ENCODE results near the gene TSPO2. TPM values are rescaled to one million over a fixed set of nuclear protein-coding genes. Genes with fewer than 3 reads are reported as not detected.

The TSPO2 gene
- total RNA-seq, 1 donor: not detected

GRCh38 chr6:41047745-41048732 lies 5.8 kb downstream of the TSPO2 start:
- DNase-seq (ENCODE audit: low read depth in 2 of 3, low spot score in 2 of 3): no peak

DNA sequence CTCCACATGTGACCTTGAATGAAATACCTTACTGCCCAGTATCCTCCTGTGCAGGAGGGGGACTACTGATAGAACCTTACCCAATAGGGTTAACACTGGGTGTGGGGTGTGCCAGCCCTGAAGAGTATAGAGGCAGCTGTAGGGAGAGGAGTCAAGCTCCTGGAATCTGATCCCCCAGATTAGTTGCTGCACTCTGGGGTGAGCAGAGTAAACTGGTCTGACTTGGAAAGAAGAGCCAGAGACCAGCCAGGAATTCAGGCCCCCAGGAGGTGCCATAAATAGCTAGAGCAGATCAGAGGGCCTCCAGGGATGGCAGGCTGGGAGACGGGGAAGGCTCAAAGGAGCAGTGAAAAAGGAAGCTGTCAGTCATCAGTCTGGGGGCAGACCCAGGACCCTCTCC lies 7.3 kb downstream of the TSPO2 start:
- DNase-seq (ENCODE audit: low read depth in 2 of 3, low spot score in 2 of 3): no peak

DNA sequence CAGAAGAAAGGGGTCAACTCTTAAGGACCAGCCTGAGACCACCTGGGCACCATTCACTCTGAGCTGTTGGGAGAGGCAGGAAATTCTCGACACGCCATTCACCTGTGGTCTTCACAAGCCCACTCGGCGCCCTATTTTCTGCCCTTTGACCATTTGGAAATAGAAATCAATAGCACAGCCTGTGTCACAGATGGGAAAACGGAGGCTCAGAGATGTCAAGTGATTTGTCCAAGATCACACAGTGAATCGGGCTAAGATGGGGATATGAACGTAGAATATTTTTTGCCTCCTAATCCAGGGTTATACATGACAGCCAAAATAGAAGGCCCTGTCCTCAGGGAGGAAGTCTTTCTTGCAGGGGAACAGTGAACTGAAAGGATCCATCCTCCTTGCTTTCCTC lies 7.7 kb downstream of the TSPO2 start:
- DNase-seq (ENCODE audit: low read depth in 2 of 3, low spot score in 2 of 3): no peak

DNA sequence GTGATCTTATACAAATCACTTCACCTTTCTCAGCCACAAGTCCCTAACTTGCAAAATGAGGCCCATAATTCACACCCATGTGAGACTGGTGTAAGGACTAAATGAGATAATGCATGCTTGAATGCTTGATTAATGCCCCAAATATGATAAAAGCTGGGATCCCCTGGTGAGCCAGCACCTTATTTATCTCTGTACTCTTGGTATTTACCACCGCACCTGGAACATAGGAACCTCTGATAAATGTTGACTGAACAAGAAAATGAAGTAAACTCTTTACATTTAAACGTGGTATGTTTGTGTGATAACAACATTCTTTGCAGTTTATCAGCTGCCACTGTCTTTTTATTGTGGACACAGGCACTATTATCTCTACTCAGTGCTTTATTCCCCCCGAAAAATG lies 8.3 kb downstream of the TSPO2 start:
- no peak for DNase-seq (ENCODE audit: low read depth in 2 of 3, low spot score in 2 of 3)

DNA sequence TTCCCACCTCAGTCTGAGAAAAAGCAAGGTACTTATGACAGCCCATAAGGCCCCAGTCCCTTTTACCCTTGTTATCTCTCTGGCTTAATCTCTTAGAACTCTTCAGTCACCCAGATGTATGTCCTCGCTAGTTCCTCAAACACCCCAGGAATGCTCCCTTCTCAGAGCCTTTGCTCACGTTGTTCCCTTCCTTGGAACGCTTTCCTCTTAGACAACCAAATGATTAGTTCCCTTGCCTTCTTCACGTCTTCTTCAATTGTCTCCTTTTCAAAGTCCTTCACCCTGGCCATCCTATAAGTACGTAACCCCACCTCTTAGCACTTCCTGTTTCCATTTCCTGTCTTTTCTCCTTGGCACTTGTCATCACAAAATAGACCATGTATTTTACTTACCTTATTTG lies 9.6 kb downstream of the TSPO2 start:
- DNase-seq (ENCODE audit: low read depth in 2 of 3, low spot score in 2 of 3): peak in 1 of 3 donors; percentile 45

- DNase-seq (ENCODE audit: low read depth in 2 of 3, low spot score in 2 of 3): no peak
These were observed 10.8 kb downstream of the TSPO2 start, which contains the start of gene APOBEC2 for GRCh38 chr6:41053041-41053440. Gene APOBEC2 (plus strand): TSS chr6:41053202. CDS start chr6:41053348, 146 bp downstream.

DNA sequence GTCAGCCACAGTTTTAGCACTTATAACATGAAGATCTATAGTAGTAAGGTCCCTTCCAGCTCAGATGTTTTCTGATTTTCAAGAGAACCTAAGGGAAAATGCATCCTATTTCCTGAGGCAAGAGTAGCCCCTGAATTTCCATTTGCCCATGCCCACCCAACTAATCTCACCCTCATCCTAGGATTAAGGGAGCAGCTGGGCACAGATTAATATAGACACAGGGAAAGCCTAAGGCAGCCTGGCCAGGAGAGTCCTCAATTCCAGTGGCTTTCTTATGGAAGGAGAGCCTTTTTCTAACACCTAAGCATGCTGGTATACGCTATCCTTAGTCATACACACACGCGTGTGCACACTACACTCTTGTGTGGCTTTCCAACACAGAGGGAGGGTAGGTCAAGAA lies 12.2 kb downstream of the TSPO2 start:
- no peak for DNase-seq (ENCODE audit: low read depth in 2 of 3, low spot score in 2 of 3)

GRCh38 chr6:41055149-41055548 lies 12.9 kb downstream of the TSPO2 start:
- no peak for DNase-seq (ENCODE audit: low read depth in 2 of 3, low spot score in 2 of 3)

- no peak for DNase-seq (ENCODE audit: low read depth in 2 of 3, low spot score in 2 of 3)
These were observed 14.7 kb downstream of the TSPO2 start for GRCh38 chr6:41056768-41057490.

GRCh38 chr6:41058783-41059181 lies 16.5 kb downstream of the TSPO2 start:
- no peak for DNase-seq (ENCODE audit: low read depth in 2 of 3, low spot score in 2 of 3)

GRCh38 chr6:41059556-41059955 lies 17.3 kb downstream of the TSPO2 start:
- no peak for DNase-seq (ENCODE audit: low read depth in 2 of 3, low spot score in 2 of 3)

GRCh38 chr6:41061196-41061726 lies 19.0 kb downstream of the TSPO2 start:
- DNase-seq (ENCODE audit: low read depth in 2 of 3, low spot score in 2 of 3): no peak

DNA sequence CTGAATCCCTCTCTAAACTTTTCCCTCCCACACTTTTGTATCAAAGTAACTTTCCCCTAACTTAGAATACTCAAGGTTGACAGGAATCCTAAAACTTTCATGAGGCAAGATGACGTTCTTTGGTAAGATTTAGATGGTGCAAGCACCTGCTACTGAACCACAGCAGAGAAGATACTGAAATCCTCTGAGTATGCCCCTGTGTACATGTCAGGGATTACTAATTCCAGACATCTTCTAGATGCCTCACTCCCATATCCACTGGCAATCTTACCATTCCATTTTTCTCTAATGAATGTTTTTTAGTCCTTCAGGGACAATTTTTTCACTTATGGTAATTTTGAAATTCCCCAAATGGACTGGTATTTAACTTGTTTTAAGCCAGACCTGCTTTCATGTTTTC lies 19.8 kb downstream of the TSPO2 start:
- DNase-seq (ENCODE audit: low read depth in 2 of 3, low spot score in 2 of 3): no peak

- DNase-seq (ENCODE audit: low read depth in 2 of 3, low spot score in 2 of 3): no peak
These were observed 21.6 kb downstream of the TSPO2 start for GRCh38 chr6:41063884-41064285.

- DNase-seq (ENCODE audit: low read depth in 2 of 3, low spot score in 2 of 3): no peak
These were observed 22.6 kb downstream of the TSPO2 start for GRCh38 chr6:41064841-41065240.

- DNase-seq (ENCODE audit: low read depth in 2 of 3, low spot score in 2 of 3): no peak
These were observed 23.3 kb downstream of the TSPO2 start for GRCh38 chr6:41065550-41066026.

GRCh38 chr6:41066867-41067304 lies 24.6 kb downstream of the TSPO2 start:
- DNase-seq (ENCODE audit: low read depth in 2 of 3, low spot score in 2 of 3): peak; percentile 56 to 75 (median 70)

GRCh38 chr6:41071501-41071922 lies 29.2 kb downstream of the TSPO2 start:
- no peak for DNase-seq (ENCODE audit: low read depth in 2 of 3, low spot score in 2 of 3)

- DNase-seq (ENCODE audit: low read depth in 2 of 3, low spot score in 2 of 3): peak; percentile 99 to 100 (median 100)
These were observed 29.9 kb downstream of the TSPO2 start, which contains the start of gene OARD1 for GRCh38 chr6:41071923-41072835. Gene OARD1 (minus strand): TSS chr6:41072356. CDS start chr6:41071634, 722 bp downstream.

- DNase-seq (ENCODE audit: low read depth in 2 of 3, low spot score in 2 of 3): no peak
These were observed 30.6 kb downstream of the TSPO2 start, which contains the start of gene NFYA for GRCh38 chr6:41072836-41073202. Gene NFYA (plus strand): TSS chr6:41072974. CDS start chr6:41079090, 6,116 bp downstream.

Measured in hematopoietic multipotent progenitor cell (in vitro differentiated cells).